Effector memory CD4-positive, alpha-beta T cell (primary cell): Measurements from ENCODE around the gene INCA1.

Experiments
- DNase-seq, 3 donors: peaks; one replicate each; pipeline ENCODE4 v3.0.0-alpha.2; 2020
- H3K27ac ChIP-seq: 2 replicates; pipeline ENCODE4 v1.7.0; 2013; ENCODE audit warnings: mild to moderate bottlenecking, low read length, moderate library complexity; ENCODE audit not compliant: insufficient read depth, poor library complexity, severe bottlenecking
- H3K27me3 ChIP-seq: replicated peaks from 2 replicates; pipeline ENCODE4 v1.7.0; 2013; ENCODE audit warnings: mild to moderate bottlenecking, low read length; ENCODE audit not compliant: insufficient read depth, control insufficient read depth, poor library complexity, severe bottlenecking
- H3K36me3 ChIP-seq: 2 replicates; pipeline ENCODE4 v1.7.0; 2013; ENCODE audit warnings: mild to moderate bottlenecking, low read length, moderate library complexity; ENCODE audit not compliant: control insufficient read depth, insufficient read depth
- H3K4me1 ChIP-seq: 2 replicates; pipeline ENCODE4 v1.7.0; 2013; ENCODE audit warnings: low read length, mild to moderate bottlenecking; ENCODE audit not compliant: control insufficient read depth, insufficient read depth, poor library complexity, severe bottlenecking
- H3K4me3 ChIP-seq: 2 replicates; pipeline ENCODE4 v1.7.0; 2013; ENCODE audit warnings: low read length, low read depth, mild to moderate bottlenecking; ENCODE audit not compliant: insufficient read depth, poor library complexity, severe bottlenecking
- H3K9me3 ChIP-seq: 2 replicates; pipeline ENCODE4 v1.7.0; 2013; ENCODE audit warnings: mild to moderate bottlenecking, low read length, moderate library complexity; ENCODE audit not compliant: control insufficient read depth

INCA1 gene

GRCh38 chr17:4972322-4972721 is 25.0 kb downstream of the INCA1 start:
- no peak overlapping the region for H3K4me3 ChIP-seq
- H3K36me3 ChIP-seq, result peaks cover 44% of the 10 kb centered on the region
- H3K27me3 ChIP-seq, result no peaks in the 10 kb centered on the region
- H3K27ac ChIP-seq, result no peak overlapping the region
- no peak for DNase-seq
- H3K9me3 ChIP-seq, result no peaks in the 10 kb centered on the region
- H3K4me1 ChIP-seq, result peaks cover 24% of the 10 kb centered on the region

GRCh38 chr17:4971826-4972225 is 25.5 kb downstream of the INCA1 start:
- Histone ChIP-seq H3K36me3 (peaks cover 39% of the 10 kb centered on the region), H3K4me3 (no peak overlapping the region), H3K9me3 (no peaks in the 10 kb centered on the region), H3K27ac (no peak overlapping the region), H3K4me1 (peaks cover 25% of the 10 kb centered on the region), H3K27me3 (no peaks in the 10 kb centered on the region)
- no peak for DNase-seq

GRCh38 chr17:4970273-4970672 is 27.0 kb downstream of the INCA1 start:
- DNase-seq, result no peak
- no peaks in the 10 kb centered on the region for H3K27me3 ChIP-seq
- H3K9me3 ChIP-seq, result no peaks in the 10 kb centered on the region
- H3K4me1 ChIP-seq, result peaks cover 28% of the 10 kb centered on the region
- peaks cover 30% of the 10 kb centered on the region for H3K36me3 ChIP-seq
- H3K27ac ChIP-seq, result peak overlapping the region; percentile 34
- H3K4me3 ChIP-seq, result no peak overlapping the region

GRCh38 chr17:4969551-4970173 is 27.7 kb downstream of the INCA1 start:
- Histone ChIP-seq H3K27ac (peak overlapping the region; percentile 89), H3K4me3 (no peak overlapping the region), H3K4me1 (peaks cover 28% of the 10 kb centered on the region), H3K36me3 (peaks cover 30% of the 10 kb centered on the region), H3K27me3 (no peaks in the 10 kb centered on the region), H3K9me3 (no peaks in the 10 kb centered on the region)
- DNase-seq, result peak in 1 of 3 donors; percentile 29

- Histone ChIP-seq H3K4me3 (peak overlapping the region; percentile 92), H3K27me3 (no peaks in the 10 kb centered on the region), H3K9me3 (no peaks in the 10 kb centered on the region), H3K36me3 (peaks cover 25% of the 10 kb centered on the region), H3K4me1 (peaks cover 28% of the 10 kb centered on the region), H3K27ac (peak overlapping the region; percentile 89)
- DNase-seq, result no peak
These were observed 28.2 kb downstream of the INCA1 start for GRCh38 chr17:4969047-4969550.

GRCh38 chr17:4968486-4969046 is 28.8 kb downstream of the INCA1 start:
- Histone ChIP-seq H3K27me3 (no peaks in the 10 kb centered on the region), H3K36me3 (peaks cover 20% of the 10 kb centered on the region), H3K4me3 (peak overlapping the region; percentile 92), H3K9me3 (no peaks in the 10 kb centered on the region), H3K4me1 (peaks cover 28% of the 10 kb centered on the region), H3K27ac (peak overlapping the region; percentile 89)
- DNase-seq, result no peak

- Histone ChIP-seq H3K4me3 (peak within 1 kb of the TSS; percentile 92), H3K36me3 (peaks cover 12% of the 10 kb centered on the region), H3K9me3 (no peaks in the 10 kb centered on the region), H3K4me1 (peaks cover 28% of the 10 kb centered on the region), H3K27ac (peak within 1 kb of the TSS; percentile 89), H3K27me3 (no peaks in the 10 kb centered on the region)
- DNase-seq, result peak; percentile 87 to 90 (median 90)
These were observed 29.5 kb downstream of the INCA1 start, which contains the start of gene SPAG7 for GRCh38 chr17:4967539-4968485. SPAG7 (minus strand) TSS chr17:4967817; CDS start chr17:4967804, 13 bp downstream.

- peak overlapping the region; percentile 89 for H3K27ac ChIP-seq
- no peaks in the 10 kb centered on the region for H3K9me3 ChIP-seq
- peak; percentile 89 to 93 (median 93) for DNase-seq
- H3K27me3 ChIP-seq, result no peaks in the 10 kb centered on the region
- peaks cover 28% of the 10 kb centered on the region for H3K4me1 ChIP-seq
- peak overlapping the region; percentile 92 for H3K4me3 ChIP-seq
- peaks cover 9% of the 10 kb centered on the region for H3K36me3 ChIP-seq
These were observed 30.3 kb downstream of the INCA1 start for GRCh38 chr17:4966844-4967538.

- H3K4me1 ChIP-seq, result peaks cover 28% of the 10 kb centered on the region
- H3K4me3 ChIP-seq, result no peak overlapping the region
- no peak for DNase-seq
- no peak overlapping the region for H3K27ac ChIP-seq
- peaks cover 13% of the 10 kb centered on the region for H3K36me3 ChIP-seq
- no peaks in the 10 kb centered on the region for H3K9me3 ChIP-seq
- no peaks in the 10 kb centered on the region for H3K27me3 ChIP-seq
These were observed 31.9 kb downstream of the INCA1 start for GRCh38 chr17:4965311-4965986.
